Loucy (cell line): Measurements from ENCODE around the gene CENPB.

ENCODE experiments used
- H2AFZ ChIP-seq: fragments of 200-600 bp; sonication (generic); 2 replicates; pipeline ENCODE4 v1.6.0; 2016; ENCODE audit warnings: antibody characterized with exemption, mild to moderate bottlenecking, low read length, moderate library complexity
- H3F3A ChIP-seq: fragments of 200-600 bp; 2 replicates; pipeline ENCODE4 v1.6.0; 2016; ENCODE audit warnings: antibody characterized with exemption, low read depth, mild to moderate bottlenecking
- H3K27me3 ChIP-seq: fragments of 200-600 bp; sonication (generic); 2 replicates; pipeline ENCODE4 v1.6.1; 2014; ENCODE audit warnings: low read length, mild to moderate bottlenecking; ENCODE audit not compliant: insufficient read depth, poor library complexity, severe bottlenecking
- H3K36me3 ChIP-seq: fragments of 200-600 bp; sonication (generic); 2 replicates; pipeline ENCODE4 v1.6.1; 2016; ENCODE audit warnings: low read length; ENCODE audit not compliant: insufficient read depth
- H3K4me1 ChIP-seq: fragments of 200-600 bp; sonication (generic); 2 replicates; pipeline ENCODE4 v1.5.1; 2014; ENCODE audit warnings: low read length, mild to moderate bottlenecking; ENCODE audit not compliant: insufficient read depth, poor library complexity, severe bottlenecking
- H3K4me2 ChIP-seq: fragments of 200-600 bp; sonication (generic); 2 replicates; pipeline ENCODE4 v1.6.0; 2014; ENCODE audit warnings: antibody characterized with exemption, low read length, low read depth, mild to moderate bottlenecking; ENCODE audit not compliant: poor library complexity, severe bottlenecking
- H3K4me3 ChIP-seq: fragments of 200-600 bp; sonication (generic); 2 replicates; pipeline ENCODE4 v1.5.1; 2014; ENCODE audit warnings: low read length, mild to moderate bottlenecking, mixed read lengths; ENCODE audit not compliant: poor library complexity, severe bottlenecking
- H3K79me2 ChIP-seq: fragments of 200-600 bp; sonication (generic); 2 replicates; pipeline ENCODE4 v1.6.1; 2014; ENCODE audit warnings: low read length; ENCODE audit not compliant: insufficient read depth
- H3K9ac ChIP-seq: fragments of 200-600 bp; sonication (generic); 2 replicates; pipeline ENCODE4 v1.6.0; 2014; ENCODE audit warnings: mild to moderate bottlenecking, low read depth, low read length, moderate library complexity; ENCODE audit not compliant: poor library complexity, severe bottlenecking
- H3K9me2 ChIP-seq: fragments of 200-600 bp; sonication (generic); replicated peaks from 2 replicates; pipeline ENCODE4 v1.6.1; 2016; ENCODE audit warnings: low read depth, low read length, mixed read lengths
- H3K9me3 ChIP-seq: fragments of 200-600 bp; sonication (generic); 2 replicates; pipeline ENCODE4 v1.6.1; 2014; ENCODE audit warnings: mild to moderate bottlenecking, antibody characterized with exemption, low read length, low read depth; ENCODE audit not compliant: insufficient read depth
- H4K20me1 ChIP-seq: fragments of 200-600 bp; sonication (generic); 2 replicates; pipeline ENCODE4 v1.6.0; 2014; ENCODE audit warnings: antibody characterized with exemption, low read length, mild to moderate bottlenecking; ENCODE audit not compliant: insufficient read depth, poor library complexity, severe bottlenecking
- EZH2phosphoT487 ChIP-seq: fragments of 200-600 bp; IDR thresholded peaks from 2 replicates; pipeline ENCODE4 v1.6.1; 2018; ENCODE audit warnings: antibody characterized with exemption, mild to moderate bottlenecking, moderate library complexity, borderline replicate concordance
- TF ChIP-seq, protein P1 (sequence below): fragments of 200-600 bp; sonication (generic); conservative IDR thresholded peaks from 2 replicates; pipeline ENCODE4 v1.5.1; 2014; ENCODE audit warnings: mild to moderate bottlenecking, antibody characterized with exemption, low read length

The CENPB gene

DNA sequence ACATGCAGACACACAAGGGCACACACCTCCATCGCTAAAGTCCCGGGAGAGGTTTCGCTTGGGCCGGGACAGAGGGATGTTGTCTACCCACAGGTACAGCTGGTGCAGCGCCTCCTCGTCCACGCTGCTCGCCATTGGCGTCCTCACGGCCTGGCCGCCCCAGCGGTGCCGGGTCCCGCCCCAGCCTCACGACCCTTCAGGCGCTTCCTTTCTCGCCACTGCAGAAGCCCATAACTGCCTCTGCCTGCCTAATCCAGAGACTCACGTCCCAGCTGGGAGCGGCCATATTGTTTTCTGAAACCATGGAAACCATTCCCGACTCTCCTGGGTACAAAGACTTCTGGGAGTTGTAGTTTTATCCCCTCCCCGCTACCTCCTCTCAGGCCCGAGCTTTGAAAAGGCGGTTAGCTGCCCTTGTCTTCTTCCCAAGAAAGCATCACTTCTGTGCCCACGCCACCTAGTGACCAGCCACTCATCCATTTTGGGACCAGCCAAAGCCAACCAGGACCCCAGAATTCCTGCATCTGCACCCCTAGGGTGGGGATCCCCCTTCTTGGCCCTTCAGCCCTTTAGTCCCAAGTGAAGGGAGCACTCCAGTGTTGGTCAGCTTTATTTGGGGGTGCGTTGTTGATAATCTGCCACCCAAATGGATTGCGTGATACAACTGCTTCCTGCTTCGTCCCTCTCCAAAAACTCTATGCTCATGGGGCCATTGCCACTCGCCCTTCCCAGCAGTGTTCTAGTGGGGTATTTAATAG, 5.2 kb downstream of the CENPB start, which contains the start of gene SPEF1:
Gene SPEF1 (minus strand): TSS at position 296 of the 758 bp plus-strand sequence. CDS start 161 bp downstream, at position 135.
- no peaks in the 10 kb centered on the region for H3K36me3 ChIP-seq
- peak within 1 kb of the TSS; percentile 53 for H3K4me2 ChIP-seq
- no peaks in the 10 kb centered on the region for H4K20me1 ChIP-seq
- no peak within 1 kb of the TSS for H3K9ac ChIP-seq
- no peaks in the 10 kb centered on the region for H3K4me1 ChIP-seq
- no peaks in the 10 kb centered on the region for H3K9me2 ChIP-seq
- H3K4me3 ChIP-seq = no peak within 1 kb of the TSS
- H3K27me3 ChIP-seq = no peaks in the 10 kb centered on the region
- H2AFZ ChIP-seq = peak within 1 kb of the TSS; percentile 44
- no peaks in the 10 kb centered on the region for H3F3A ChIP-seq
- H3K9me3 ChIP-seq = no peaks in the 10 kb centered on the region
- H3K79me2 ChIP-seq = no peaks in the 10 kb centered on the region
- TF ChIP-seq EZH2phosphoT487 = no peak
- TF ChIP-seq, protein P1, sequence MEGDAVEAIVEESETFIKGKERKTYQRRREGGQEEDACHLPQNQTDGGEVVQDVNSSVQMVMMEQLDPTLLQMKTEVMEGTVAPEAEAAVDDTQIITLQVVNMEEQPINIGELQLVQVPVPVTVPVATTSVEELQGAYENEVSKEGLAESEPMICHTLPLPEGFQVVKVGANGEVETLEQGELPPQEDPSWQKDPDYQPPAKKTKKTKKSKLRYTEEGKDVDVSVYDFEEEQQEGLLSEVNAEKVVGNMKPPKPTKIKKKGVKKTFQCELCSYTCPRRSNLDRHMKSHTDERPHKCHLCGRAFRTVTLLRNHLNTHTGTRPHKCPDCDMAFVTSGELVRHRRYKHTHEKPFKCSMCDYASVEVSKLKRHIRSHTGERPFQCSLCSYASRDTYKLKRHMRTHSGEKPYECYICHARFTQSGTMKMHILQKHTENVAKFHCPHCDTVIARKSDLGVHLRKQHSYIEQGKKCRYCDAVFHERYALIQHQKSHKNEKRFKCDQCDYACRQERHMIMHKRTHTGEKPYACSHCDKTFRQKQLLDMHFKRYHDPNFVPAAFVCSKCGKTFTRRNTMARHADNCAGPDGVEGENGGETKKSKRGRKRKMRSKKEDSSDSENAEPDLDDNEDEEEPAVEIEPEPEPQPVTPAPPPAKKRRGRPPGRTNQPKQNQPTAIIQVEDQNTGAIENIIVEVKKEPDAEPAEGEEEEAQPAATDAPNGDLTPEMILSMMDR = peak; percentile 49

DNA sequence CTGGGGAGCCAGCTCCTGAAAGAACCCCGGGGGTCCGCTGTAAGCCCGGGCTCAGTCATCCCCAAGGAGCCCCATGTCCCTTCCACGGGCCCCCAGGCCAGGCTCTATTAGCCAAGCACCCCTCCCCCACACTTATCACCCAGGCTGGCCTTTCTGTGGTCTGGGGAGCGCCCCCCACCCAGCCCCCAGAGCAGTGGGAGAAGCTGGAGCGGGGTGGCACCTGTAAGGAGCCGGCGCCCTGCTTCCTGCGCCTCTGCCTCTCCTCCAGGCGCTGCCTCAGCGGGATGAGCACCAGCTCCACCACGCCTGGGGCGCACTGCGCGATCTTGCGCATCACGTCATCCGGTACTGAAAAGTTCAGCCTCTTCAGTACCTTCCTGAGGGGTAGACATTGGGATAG, 7.6 kb downstream of the CENPB start:
- H3K36me3 ChIP-seq = no peaks in the 10 kb centered on the region
- no peaks in the 10 kb centered on the region for H3K9me2 ChIP-seq
- no peaks in the 10 kb centered on the region for H3K4me1 ChIP-seq
- H3F3A ChIP-seq = no peaks in the 10 kb centered on the region
- H3K27me3 ChIP-seq = no peaks in the 10 kb centered on the region
- H4K20me1 ChIP-seq = no peaks in the 10 kb centered on the region
- TF ChIP-seq, protein P1 = no peak
- TF ChIP-seq EZH2phosphoT487 = no peak
- H3K9me3 ChIP-seq = no peaks in the 10 kb centered on the region
- H2AFZ ChIP-seq = no peak overlapping the region
- no peaks in the 10 kb centered on the region for H3K79me2 ChIP-seq
- no peak overlapping the region for H3K9ac ChIP-seq
- no peak overlapping the region for H3K4me2 ChIP-seq
- H3K4me3 ChIP-seq = no peak overlapping the region

DNA sequence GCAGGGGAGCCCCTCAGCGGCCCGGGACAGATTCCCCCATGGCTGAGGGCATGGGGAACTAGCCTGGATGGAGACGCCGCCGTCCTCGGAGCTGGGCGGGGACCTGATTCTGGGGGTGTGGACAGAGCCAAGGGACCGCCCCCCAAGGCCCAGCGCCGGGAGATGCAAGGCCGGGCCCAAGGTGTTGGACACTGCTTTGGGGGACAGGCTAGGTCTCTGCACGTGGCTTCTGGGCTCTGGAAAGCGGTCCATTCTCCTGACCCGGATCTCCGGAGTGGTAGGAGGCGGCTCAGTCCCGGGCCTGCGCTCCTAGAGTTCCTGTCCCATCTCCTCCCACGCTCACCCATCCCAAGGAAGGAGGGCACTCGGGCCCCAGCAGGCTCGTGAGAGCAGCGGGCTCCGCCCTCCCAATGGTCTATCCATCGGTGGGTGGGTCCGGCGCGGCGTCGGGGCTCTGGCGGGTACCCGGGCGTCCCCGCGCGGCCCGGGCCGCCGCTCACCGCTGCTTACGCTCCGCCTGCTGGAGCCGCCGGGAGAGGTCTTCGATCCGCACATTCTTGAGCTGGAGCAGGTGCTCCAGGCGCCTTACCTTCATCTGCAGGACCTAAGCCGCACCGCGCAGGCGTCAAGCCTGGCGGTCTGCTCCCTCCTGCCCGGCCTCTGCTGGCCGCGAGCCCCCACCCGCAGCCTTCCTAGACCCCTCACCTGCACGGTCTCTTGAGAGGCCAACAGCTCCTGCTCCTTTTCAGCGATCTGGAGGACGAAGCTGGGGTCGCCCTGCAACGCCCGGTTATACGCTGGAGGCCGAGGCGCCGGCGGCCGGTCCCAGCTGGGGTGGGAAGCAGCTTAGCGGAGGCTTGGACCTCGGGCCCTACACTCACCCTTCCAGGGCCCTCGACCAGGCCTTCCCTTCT, 8.6 kb downstream of the CENPB start:
- no peak overlapping the region for H3K4me2 ChIP-seq
- H4K20me1 ChIP-seq = no peaks in the 10 kb centered on the region
- H2AFZ ChIP-seq = peak overlapping the region; percentile 45; the same call in 1 of the 2 replicates
- H3K4me1 ChIP-seq = no peaks in the 10 kb centered on the region
- no peaks in the 10 kb centered on the region for H3K36me3 ChIP-seq
- no peaks in the 10 kb centered on the region for H3F3A ChIP-seq
- H3K79me2 ChIP-seq = no peaks in the 10 kb centered on the region
- H3K9ac ChIP-seq = no peak overlapping the region
- TF ChIP-seq EZH2phosphoT487 = no peak
- TF ChIP-seq, protein P1 = no peak
- H3K9me3 ChIP-seq = no peaks in the 10 kb centered on the region
- no peak overlapping the region for H3K4me3 ChIP-seq
- no peaks in the 10 kb centered on the region for H3K9me2 ChIP-seq
- H3K27me3 ChIP-seq = no peaks in the 10 kb centered on the region
